ENCODE results near the gene MSI2. TPM values are rescaled to one million over a fixed set of nuclear protein-coding genes. Genes with fewer than 3 reads are reported as not detected.
"Not testable (repeated sequence)": the region's sequence is repeated elsewhere in the genome, so short reads cannot be mapped to it uniquely, and the experiment has no call there.

MSI2 gene
- total RNA-seq, 1 donor from 2014 or later, result 144 TPM

DNA sequence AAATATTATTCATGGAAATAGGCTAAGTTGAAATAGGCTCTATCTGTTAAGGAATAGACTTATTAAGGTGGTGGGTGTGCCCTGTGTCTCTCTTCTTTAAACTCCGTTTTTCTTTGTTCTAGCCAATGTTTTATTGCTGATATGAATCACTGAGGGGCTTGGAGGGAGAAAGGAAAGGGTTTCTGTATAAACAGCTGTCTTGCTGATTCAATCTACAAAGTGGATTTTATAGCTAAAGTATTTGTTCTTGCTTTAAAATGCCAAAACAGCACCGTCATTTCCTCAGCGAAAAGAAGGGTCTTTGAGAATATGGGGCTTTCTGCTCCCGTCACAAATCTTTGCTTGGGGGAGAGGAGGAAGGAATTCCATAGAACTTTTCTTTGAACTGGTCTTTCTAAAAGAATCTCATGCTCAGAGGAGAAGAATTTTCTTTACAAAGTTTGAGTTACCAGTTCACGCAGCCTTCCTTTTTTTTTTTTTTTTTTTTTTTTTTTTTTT lies 39.3 kb downstream of the MSI2 start:
- no peak for DNase-seq (ENCODE audit: low spot score in 2 of 2, unreplicated experiment in 2 of 2)
- Mint-ChIP-seq H3K9me3 (peaks cover 22% of the 10 kb centered on the region), H3K4me3 (peak overlapping the region; percentile 41), H3K36me3 (peaks cover 29% of the 10 kb centered on the region), H3K27me3 (ENCODE audit: low read depth) (no peaks in the 10 kb centered on the region), H3K27ac (peak overlapping the region; percentile 97), H3K4me1 (peaks cover 53% of the 10 kb centered on the region)
- TF ChIP-seq, protein P1, sequence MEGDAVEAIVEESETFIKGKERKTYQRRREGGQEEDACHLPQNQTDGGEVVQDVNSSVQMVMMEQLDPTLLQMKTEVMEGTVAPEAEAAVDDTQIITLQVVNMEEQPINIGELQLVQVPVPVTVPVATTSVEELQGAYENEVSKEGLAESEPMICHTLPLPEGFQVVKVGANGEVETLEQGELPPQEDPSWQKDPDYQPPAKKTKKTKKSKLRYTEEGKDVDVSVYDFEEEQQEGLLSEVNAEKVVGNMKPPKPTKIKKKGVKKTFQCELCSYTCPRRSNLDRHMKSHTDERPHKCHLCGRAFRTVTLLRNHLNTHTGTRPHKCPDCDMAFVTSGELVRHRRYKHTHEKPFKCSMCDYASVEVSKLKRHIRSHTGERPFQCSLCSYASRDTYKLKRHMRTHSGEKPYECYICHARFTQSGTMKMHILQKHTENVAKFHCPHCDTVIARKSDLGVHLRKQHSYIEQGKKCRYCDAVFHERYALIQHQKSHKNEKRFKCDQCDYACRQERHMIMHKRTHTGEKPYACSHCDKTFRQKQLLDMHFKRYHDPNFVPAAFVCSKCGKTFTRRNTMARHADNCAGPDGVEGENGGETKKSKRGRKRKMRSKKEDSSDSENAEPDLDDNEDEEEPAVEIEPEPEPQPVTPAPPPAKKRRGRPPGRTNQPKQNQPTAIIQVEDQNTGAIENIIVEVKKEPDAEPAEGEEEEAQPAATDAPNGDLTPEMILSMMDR (IDR thresholded peaks at IDR 0.05; ENCODE audit: unreplicated experiment), result no peak

DNA sequence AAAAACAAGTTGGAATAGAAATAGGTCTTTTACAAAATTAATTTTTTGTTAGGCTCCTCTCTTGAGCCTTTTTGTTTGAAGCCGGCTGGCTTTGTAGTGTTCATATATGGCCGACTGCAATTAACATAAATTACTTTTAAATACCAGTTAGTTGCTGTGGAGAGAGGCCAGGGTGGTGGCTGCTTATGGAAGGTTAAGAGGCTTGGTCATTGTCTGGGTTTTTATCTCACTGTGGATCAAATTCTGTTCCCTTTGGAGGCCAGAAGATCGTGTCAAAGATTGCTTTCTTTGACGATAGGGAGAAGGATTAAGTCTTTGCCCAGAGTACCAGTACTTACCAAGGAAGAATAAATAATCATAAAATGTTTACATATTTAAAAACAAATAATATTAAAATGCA lies 39.9 kb downstream of the MSI2 start:
- no peak overlapping the region for H3K4me3 Mint-ChIP-seq
- H3K27me3 Mint-ChIP-seq (ENCODE audit: low read depth), result no peaks in the 10 kb centered on the region
- no peak for DNase-seq (ENCODE audit: low spot score in 2 of 2, unreplicated experiment in 2 of 2)
- peak overlapping the region; percentile 97 for H3K27ac Mint-ChIP-seq
- H3K9me3 Mint-ChIP-seq, result peaks cover 24% of the 10 kb centered on the region
- H3K4me1 Mint-ChIP-seq, result peaks cover 47% of the 10 kb centered on the region
- TF ChIP-seq, protein P1 (IDR thresholded peaks at IDR 0.05; ENCODE audit: unreplicated experiment), result no peak
- peaks cover 36% of the 10 kb centered on the region for H3K36me3 Mint-ChIP-seq

DNA sequence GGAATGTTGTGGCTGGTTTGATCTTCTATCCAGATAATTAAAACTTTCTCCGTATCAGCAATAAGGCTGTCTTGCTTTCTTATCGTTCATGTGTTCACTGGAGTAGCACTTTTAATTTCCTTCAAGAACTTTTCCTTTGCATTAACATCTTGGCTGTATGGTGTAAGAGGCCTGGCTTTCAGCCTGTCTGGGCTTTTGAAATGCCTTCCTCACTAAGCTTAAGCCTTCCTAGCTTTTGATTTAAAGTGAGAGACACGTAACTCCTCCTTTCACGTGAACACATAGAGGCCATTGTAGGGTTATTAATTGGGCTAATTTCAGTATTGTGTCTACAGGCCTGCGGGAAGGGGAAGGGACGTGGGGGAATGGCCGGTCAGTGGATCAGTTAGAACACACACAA lies 42.9 kb downstream of the MSI2 start:
- Mint-ChIP-seq H3K36me3 (peaks cover 43% of the 10 kb centered on the region), H3K4me1 (peaks cover 28% of the 10 kb centered on the region), H3K4me3 (no peak overlapping the region), H3K27ac (no peak overlapping the region), H3K9me3 (peaks cover 24% of the 10 kb centered on the region), H3K27me3 (ENCODE audit: low read depth) (no peaks in the 10 kb centered on the region)
- DNase-seq (ENCODE audit: low spot score in 2 of 2, unreplicated experiment in 2 of 2), result no peak
- TF ChIP-seq, protein P1 (IDR thresholded peaks at IDR 0.05; ENCODE audit: unreplicated experiment), result no peak

DNA sequence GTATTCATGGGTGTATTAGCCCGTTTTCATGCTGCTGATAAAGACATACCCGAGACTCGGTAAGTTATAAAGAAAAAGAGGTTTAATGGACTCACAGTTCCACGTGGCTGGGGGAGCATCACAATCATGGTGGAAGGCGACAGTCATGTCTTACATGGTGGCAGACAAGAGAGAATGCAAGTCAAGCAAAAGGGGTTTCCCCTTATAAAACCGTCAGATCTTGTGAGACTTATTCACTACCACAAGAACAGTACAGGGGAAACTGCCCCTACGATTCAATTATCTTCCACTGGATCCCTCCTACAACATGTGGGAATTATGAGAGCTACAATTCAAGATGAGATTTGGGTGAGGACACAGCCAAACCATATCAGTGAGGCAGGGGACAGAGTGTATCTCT lies 44.3 kb downstream of the MSI2 start:
- not testable (repeated sequence) for H3K4me3 Mint-ChIP-seq; H3K27me3 Mint-ChIP-seq (ENCODE audit: low read depth); DNase-seq (ENCODE audit: low spot score in 2 of 2, unreplicated experiment in 2 of 2); H3K27ac Mint-ChIP-seq
- H3K4me1 Mint-ChIP-seq, result peaks cover 14% of the 10 kb centered on the region
- peaks cover 47% of the 10 kb centered on the region for H3K36me3 Mint-ChIP-seq
- H3K9me3 Mint-ChIP-seq, result peaks cover 24% of the 10 kb centered on the region

DNA sequence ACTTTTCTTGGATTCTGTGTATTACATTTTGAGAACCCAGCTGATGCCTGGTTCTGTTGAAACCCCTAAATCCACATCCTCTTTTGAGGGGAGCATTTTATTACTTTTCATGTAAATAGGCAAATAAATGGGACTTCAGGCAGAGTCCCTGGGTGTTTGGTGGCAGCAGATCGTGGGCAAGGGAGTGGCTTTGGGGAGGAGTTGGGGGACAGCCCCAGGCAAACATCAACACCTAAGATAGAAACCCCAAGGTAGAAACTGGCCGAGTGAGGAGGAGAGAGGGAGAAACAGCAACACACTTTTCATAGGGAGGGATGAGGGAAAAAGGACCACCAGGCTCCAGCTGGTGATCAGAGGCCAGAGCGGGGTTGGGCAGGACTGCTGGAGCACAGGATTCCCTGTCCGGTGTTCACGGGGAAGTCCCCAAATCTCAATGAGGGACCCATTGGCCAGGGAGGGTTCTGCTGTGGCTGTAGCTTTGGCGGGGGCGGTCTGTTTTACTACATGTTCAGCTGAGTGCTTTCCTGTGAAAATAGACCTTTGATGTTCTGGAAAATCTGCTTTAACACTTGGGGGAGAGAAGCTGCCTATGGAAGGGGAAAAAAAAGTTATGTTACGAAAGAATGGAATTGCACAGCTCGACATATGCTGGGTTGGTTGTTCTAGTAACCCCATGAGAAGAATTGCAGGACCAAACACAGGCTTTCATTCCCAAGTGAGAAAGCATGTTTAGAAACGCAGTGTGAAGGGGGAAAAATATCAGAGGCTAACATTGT lies 46.6 kb downstream of the MSI2 start:
- no peak overlapping the region for H3K4me3 Mint-ChIP-seq
- H3K9me3 Mint-ChIP-seq, result peaks cover 18% of the 10 kb centered on the region
- TF ChIP-seq, protein P1 (IDR thresholded peaks at IDR 0.05; ENCODE audit: unreplicated experiment), result no peak
- peak overlapping the region; percentile 4 for H3K27ac Mint-ChIP-seq
- H3K27me3 Mint-ChIP-seq (ENCODE audit: low read depth), result no peaks in the 10 kb centered on the region
- peaks cover 7% of the 10 kb centered on the region for H3K4me1 Mint-ChIP-seq
- H3K36me3 Mint-ChIP-seq, result peaks cover 50% of the 10 kb centered on the region
- DNase-seq (ENCODE audit: low spot score in 2 of 2, unreplicated experiment in 2 of 2), result no peak

DNA sequence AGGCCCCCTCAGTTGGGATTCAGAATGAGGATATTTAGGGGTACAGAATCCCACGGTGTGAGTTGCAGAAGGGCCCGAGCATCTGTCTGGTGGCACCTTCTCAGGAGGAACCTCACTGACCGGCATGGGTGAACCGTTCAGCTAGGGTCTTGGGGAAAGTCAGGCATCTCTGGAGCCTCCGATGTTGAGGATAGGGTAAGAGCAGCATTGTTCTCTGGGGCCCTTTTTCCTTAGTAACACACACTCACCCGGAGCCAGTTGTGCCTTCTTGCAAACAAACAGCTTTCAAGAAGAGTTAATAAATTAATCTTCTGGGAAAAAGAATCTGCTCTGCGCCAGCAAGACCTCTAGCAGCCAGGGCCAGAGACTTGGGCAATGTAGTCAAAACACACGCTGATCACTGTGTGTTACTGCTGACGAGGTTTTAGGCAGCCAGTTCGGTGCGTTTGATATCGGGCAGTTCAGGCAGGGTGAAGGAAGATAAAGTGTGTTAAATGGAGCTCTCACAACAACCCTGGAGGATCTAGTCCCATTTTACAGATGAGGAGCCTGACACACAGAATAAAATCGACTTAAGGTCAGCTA lies 48.9 kb downstream of the MSI2 start:
- no peaks in the 10 kb centered on the region for H3K27me3 Mint-ChIP-seq (ENCODE audit: low read depth)
- peaks cover 5% of the 10 kb centered on the region for H3K9me3 Mint-ChIP-seq
- H3K4me1 Mint-ChIP-seq, result peaks cover 7% of the 10 kb centered on the region
- TF ChIP-seq, protein P1 (IDR thresholded peaks at IDR 0.05; ENCODE audit: unreplicated experiment), result no peak
- no peak for DNase-seq (ENCODE audit: low spot score in 2 of 2, unreplicated experiment in 2 of 2)
- no peak overlapping the region for H3K4me3 Mint-ChIP-seq
- peaks cover 32% of the 10 kb centered on the region for H3K36me3 Mint-ChIP-seq
- no peak overlapping the region for H3K27ac Mint-ChIP-seq

Data from mesothelial cell of epicardium (in vitro differentiated cells).